ENCODE data around the gene FAM171A1.
"Not testable (repeated sequence)": the region's sequence is repeated elsewhere in the genome, so short reads cannot be mapped to it uniquely, and the experiment has no call there.

The FAM171A1 gene

GRCh38 chr10:15315286-15315685 is 55.8 kb downstream of the FAM171A1 start:
- no peak for DNase-seq

GRCh38 chr10:15314482-15315045 is 56.5 kb downstream of the FAM171A1 start:
- no peak for DNase-seq

- DNase-seq: no peak
These were observed 57.2 kb downstream of the FAM171A1 start for GRCh38 chr10:15313843-15314242.

DNA sequence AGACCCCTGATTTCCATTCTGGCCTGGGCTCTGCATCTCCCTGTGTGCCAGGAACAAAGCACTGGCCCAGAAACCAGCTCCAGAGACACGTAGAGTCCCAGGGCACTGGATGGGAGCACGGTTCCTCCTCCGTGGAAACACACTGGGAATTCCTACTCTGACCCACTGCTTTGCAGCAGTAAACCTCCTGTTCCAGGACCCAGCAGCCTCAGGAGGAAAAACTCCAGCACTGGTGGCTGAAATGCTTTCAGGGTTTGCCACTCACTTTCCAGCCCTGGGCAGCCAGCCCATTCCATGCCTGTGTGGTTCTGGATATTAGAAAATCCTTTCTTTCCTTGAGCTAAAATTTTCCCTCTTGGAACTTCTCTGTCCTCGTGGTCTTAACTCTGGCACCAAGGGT is 58.0 kb downstream of the FAM171A1 start:
- DNase-seq: no peak

GRCh38 chr10:15311569-15312280 is 59.4 kb downstream of the FAM171A1 start:
- no peak for DNase-seq

GRCh38 chr10:15310776-15311568 is 60.1 kb downstream of the FAM171A1 start:
- no peak for DNase-seq

- DNase-seq: no peak
These were observed 61.9 kb downstream of the FAM171A1 start for GRCh38 chr10:15309221-15309620.

DNA sequence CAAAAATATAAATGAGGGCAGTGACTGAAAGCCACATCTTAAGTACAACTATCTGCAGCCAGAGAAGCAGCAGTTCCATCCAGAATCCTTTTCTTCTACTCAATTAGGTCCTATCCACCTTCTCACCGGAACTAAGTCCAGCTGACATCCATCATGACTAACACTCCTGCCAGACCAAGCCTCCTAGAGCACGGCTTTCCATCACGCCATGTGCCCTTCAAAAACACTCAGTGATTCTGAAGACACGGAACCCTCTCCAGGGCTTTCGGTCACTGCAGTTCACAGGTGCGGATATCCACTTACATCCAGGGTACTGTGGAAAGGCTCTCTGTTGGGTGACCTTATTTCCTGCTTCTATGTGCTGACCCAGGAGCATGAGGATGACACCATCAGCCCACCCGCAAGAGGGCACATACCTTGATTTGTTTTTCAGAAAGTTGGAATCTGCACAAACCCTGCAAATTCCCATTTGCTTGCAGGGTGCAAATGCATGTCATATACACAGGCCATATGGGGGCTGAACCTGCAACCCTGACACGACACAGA is 64.3 kb downstream of the FAM171A1 start:
- DNase-seq: no peak

GRCh38 chr10:15305634-15306033 is 65.5 kb downstream of the FAM171A1 start:
- DNase-seq: no peak

DNA sequence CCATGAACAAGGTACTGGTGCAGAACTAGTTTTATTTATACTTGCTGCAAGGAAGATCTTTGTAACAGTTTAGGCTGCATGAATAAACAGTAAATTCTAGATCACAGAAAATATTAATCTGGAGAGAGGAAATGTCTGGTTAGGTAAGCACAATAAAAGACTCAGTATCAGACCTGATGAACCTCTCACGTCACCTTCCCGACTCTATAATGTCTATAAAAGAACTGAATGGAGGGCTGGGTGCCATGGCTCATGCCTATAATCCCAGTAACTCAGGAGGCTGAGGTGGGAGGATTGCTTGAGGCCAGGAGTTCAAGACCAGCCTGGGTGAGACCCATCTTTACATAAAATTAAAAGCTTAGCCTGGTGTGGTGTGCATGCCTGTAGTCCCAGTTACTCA is 65.9 kb downstream of the FAM171A1 start:
- no peak for DNase-seq

DNA sequence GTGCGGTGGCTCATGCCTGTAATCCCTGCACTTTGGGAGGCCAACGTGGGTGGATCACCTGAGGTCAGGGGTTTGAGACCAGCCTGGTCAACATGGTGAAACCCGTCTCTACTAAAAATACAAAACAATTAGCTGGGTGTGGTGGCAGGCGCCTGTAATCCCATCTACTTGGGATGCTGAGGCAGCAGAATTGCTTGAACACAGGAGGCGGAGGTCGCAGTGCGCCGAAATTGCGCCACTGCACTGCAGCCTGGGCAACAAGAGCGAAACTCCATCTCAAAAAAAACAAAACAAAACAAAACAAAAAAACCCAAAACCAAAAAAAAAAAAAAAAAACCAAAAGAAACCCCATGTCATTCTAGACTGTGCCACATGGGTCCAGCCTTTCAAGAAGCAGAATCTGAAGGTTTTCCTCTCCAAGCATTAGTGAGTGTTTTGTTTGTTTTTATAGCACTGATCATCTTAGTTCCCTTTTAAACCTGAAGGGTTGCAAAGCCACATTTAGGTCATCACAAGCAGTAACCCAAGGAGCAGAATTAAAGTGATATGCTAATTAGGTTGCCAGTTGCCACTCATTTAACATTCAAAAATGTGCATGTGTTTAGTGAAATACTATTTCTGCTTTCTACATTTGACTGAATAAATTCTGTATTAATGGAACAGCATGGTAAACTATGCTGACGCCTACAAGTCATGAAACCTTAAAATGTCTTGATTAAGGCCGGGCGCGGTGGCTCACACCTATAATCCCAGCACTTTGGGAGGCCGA is 68.7 kb downstream of the FAM171A1 start:
- not testable (repeated sequence) for DNase-seq

DNA sequence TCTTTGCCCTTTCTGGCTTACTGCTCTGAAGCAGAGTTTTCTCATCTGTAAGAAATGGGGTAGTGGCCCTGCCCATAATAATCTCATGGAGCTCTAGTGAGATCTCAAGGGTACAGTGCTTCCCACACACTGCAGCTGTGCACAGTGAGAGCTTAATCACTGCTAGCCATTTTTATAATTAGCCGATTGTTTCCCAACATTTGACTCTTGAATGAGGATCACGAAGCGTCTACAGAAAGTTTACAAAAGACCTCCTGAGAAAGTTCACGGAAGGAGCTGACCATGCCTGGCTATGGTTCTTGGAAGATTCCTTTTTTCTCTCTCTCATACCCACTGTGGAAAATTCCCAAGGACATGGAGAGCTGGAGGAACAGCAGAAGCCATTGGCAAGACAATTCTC is 70.4 kb downstream of the FAM171A1 start:
- no peak for DNase-seq

- DNase-seq: no peak
These were observed 70.9 kb downstream of the FAM171A1 start for GRCh38 chr10:15300145-15300544.

DNA sequence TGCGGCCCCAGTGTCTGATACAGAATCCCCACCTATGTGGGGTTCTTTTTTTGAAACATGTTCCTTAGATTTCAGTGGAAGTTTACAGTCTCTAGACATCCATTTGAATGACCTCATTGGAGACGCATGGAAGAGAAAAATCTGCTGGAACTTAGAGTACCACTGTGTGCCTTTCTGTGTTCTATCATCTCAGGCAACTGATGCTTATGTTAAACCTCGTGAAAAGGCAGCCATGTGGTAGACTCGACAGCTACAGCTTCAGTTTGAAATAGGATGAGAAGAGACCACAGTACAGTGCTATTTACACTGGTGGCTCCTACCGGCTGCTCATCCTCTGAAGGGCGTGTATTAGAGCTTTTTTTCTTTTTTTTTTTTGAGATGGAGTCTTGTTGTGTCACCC is 74.4 kb downstream of the FAM171A1 start:
- DNase-seq: no peak

GRCh38 chr10:15295537-15296325 is 75.4 kb downstream of the FAM171A1 start:
- DNase-seq: no peak

DNA sequence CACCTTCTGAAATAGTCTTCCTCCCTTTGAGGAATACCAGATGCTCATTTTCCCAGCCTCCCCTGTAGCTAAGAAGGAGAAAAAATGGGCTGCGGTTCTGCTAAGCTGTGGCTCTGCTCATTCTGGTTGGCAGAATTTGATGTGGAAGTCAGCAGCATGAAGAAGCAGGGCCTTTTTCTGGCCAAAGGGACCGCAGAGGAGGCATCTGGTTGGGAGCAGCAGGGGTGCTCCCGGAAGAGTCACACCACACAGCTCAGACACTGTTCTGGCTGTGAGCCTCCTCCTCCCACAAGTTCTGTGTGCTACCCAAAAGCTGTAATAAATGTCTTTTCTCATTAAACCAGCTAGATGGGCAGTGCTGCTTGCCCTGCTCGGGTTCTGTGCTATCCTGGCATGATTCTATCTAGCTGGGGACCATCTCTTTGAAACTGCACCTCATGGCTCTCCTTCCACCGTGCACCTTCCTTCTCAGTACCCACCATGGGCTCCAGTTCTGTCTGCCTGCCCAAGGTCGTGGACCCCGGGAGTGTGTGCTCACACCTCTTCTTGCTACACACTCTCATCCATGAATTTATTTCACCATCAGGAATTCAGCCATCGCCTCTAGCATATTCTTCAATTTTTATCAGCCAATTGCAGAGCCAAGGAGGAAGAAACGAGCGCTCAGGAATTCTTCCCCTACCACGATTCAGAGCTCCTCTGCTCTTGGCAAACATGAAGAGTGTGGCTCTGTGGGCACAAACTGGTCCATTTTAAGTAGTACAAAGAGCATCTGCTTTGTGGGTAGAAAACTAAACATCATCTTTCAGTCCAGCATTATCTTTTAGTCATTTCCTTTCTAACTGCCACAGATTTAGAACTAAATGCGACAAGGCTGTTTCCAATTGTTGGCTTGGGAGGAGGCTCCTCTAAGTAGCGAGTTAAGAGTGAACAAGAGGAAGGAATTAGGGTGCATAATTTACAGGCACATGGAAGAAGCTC is 76.9 kb downstream of the FAM171A1 start:
- DNase-seq: no peak

GRCh38 chr10:15290671-15291070 is 80.4 kb downstream of the FAM171A1 start:
- no peak for DNase-seq

- DNase-seq: no peak
These were observed 80.9 kb downstream of the FAM171A1 start for GRCh38 chr10:15290150-15290549.

- no peak for DNase-seq
These were observed 90.1 kb downstream of the FAM171A1 start for GRCh38 chr10:15280974-15281373.

GRCh38 chr10:15280462-15280861 is 90.6 kb downstream of the FAM171A1 start:
- no peak for DNase-seq

DNA sequence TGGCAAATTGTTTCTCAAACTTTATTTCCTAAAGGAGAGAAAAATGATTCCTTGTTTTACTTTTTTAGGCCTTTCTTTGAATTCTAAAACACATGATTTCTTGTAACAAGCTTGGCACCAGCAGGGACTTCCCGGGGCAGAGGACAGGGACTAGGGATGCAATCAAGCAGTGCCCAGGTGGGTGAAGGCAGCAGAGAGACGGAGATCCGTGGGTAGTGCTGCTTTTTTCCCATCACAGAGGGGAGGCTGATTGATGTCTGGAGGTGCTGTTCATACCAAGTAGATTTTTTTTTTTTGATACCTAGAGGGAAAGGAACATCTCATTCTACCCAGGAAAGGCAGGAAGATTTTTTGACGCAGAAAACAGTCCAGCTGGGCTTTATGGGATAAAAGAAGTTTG is 91.9 kb downstream of the FAM171A1 start:
- no peak for DNase-seq
